Measurements from ENCODE around the gene NRXN3.

NRXN3 gene

DNA sequence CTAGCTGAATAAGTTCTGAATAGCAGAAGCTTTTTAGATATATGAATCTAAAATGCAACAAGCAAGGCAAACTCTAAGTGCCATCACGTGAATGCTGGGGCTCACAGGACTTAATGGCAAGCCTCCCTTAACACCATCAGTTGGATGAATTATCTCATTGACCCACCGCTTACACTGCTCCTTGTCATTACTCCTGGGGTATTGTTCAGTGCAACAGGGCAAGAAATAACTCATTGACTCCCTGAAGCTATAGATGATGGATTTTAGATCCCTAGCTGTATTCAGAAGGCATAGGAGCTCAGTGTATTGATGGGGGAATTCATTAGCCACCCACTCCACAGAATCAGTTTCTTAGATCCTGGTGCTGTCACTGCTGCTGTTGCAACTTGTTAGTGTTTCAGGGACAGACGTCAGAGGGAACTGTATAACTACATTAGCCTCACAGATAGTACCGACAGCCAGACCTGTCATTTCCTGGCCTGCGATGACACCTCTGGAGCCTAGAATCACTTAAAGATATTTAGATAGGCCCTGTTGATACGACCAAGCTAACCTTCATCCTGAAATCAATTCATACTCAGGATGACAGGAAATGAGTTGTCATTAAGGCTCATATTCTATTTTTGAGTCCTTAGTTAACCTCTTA, 1305.8 kb downstream of the NRXN3 start:
- DNase-seq (ENCODE audit: low read depth in 2 of 2): no peak

DNA sequence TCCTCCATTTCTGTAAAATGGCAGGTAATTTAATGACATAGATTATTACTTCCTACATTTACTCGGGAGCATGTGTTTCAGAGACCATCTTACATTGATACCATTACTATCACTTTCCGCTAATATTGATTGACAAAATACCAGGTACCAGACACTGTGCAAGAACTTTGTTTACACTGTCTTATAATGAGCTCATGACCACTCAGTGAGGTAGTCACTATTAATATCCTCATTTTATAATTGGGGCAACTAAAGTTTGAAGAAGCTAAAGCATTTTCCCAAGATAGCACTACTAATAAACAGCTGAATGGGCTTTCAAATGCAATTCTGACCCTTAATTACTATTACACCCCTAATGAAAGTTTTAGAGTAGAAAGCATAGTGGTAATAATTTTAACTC, 1306.4 kb downstream of the NRXN3 start:
- no peak for DNase-seq (ENCODE audit: low read depth in 2 of 2)

DNA sequence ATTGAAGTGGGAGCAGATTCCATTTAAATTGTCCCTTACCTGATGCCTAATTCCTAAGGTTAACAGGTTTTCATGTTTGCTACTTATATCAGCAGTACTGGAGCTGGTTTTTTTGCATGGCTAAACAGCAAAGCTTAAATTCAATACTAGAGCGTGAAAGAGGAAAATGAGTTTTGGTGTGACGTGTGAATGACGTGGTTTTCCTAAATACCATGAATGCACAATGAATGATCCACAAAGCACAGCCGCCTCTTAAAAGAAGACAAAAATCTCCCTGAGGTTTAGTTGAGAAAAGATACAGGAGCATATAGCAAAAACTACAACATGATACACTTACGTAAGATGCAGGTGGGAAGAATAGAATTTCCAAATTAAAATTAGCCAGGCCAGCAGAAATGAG, 1310.0 kb downstream of the NRXN3 start:
- no peak for DNase-seq (ENCODE audit: low read depth in 2 of 2)

DNA sequence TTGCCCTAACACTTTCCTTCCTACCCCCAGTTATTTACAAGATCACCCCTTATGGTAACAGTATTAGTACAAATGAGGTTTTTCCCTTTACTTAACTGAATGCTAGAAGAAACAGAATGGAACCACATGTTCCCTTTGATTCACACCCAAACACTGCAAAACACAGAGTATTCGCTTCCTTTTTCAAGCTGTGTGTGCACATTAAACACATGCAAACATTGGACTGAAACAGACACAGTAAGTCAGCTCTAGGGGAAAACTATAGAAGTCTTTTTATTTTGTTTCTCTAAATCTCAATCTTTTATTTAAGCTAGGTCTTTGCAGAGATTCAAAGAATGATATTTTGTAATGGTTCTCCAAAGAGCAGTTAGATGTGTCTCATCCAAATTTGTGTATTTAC, 1312.7 kb downstream of the NRXN3 start:
- no peak for DNase-seq (ENCODE audit: low read depth in 2 of 2)

DNA sequence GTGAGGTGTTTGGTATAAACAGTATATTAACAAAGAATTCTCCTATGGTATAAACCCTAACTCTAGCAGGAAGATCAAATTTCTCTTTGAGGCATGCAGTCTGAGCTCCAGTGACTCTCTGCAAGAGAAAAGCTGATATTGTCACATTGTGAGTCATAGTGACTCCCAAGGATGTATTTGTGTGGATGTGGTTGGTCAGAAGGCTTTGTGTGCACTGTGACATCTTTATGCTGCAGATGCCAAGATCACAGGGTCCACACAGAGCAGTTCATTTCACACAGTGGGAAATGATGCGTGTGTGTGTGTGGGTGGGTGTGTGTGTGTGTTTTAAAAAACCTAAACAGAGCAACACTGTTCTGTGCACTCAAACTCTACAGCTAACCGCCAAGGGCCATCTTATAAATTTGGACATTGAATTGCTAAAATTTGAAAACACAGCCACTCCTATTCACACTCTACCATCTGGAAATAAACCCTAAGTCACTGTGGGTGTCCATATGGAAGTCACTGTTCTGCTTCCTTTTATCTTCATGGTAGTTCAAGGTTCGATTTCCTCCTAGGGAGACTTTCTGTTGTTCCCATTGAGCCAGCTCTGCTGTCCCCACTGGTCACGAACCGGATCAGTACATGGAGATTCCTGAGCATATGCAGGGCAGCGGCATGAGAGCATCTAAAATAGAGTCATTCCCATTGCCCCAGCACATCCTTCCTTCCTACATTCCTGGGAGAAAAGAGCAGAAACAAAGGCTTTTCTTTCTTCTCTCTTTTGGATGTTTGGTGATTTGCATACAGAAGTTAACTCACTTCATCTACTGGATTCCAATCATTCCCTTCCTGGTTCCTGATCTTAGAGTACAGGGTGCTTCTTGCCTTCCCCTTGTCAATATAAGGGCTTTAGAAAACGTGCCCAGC, 1313.6 kb downstream of the NRXN3 start:
- no peak for DNase-seq (ENCODE audit: low read depth in 2 of 2)

DNA sequence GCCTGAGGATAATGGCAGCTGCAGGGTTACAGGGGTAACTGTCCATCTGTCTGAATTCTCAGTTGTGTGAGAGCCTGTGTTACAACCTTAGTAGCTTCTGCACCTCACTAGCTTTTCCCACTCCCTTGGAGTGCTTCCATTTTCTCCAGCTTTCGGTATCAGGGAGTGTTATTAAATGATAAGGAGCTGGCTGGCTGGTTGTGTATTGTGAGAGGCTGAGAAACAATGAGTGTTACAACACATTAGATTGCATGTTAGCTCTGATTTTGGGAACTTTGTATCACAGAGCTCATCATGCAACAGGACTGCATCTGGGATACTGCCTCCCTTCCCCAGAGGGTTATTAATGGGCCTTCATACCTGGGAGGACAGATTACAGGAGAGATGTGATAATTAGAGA, 1317.5 kb downstream of the NRXN3 start:
- DNase-seq (ENCODE audit: low read depth in 2 of 2): no peak

DNA sequence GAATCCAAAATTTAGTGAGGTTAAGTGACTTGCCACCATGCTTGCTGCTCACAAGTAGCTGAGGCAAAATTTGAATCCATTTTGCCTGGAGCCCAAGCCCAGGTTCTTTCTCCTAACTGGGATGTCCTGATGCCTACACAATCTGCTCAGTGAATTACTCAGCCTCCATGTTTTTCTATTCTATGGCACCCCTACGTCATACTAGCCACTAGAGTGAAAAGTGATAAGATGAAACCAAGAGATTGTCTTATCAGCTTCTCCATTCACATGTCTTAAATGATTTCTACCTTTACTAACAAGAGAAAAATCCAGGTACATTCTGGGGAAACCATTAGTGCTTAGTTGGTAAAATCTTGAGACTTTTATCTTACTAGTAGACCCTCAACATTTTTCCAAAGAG, 1321.0 kb downstream of the NRXN3 start:
- DNase-seq (ENCODE audit: low read depth in 2 of 2): no peak

DNA sequence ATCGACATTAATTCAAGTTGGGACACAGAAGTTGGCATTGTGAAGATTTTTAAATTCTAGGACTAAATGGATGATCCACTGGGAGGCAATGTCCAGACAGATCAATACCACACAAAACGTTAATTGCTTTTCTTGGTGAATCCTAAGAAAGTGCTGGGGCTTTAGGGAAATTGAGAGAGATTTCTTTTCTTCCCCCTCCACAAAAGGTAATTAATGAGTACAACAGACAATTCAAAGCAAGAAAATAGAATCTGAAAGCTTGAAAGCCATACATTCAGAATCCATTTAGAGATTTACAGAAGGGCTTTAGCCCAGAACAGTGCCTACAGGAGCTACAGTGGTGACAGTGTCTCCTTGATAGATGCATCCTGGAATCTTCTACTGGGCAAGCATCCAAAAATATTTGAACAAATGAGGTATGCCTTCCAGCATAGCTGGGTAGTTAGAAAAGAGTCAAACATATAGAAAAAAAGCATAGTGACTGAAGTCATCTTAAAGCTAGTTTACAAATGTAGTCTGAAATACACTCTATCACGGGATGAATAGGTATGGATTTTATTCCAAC, 1323.0 kb downstream of the NRXN3 start:
- no peak for DNase-seq (ENCODE audit: low read depth in 2 of 2)

DNA sequence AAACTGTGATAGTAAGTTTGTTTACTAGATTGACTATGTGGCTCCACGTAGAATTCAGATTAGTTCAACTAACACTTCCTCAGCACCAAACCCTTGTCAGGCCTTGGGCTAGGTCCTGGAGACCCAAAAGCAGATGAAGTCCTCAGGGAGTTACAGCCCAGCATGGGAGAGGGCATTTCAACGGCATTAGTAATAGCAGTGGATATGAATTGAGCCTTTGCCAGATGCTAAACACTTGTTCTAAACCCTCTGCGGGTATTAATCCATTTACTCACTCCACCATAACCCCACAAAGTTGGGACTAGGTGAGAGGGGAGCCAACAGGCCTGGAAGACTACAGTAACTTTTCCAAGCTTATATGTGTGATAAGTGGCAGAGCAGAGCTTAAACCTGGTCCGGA, 1326.5 kb downstream of the NRXN3 start:
- no peak for DNase-seq (ENCODE audit: low read depth in 2 of 2)

DNA sequence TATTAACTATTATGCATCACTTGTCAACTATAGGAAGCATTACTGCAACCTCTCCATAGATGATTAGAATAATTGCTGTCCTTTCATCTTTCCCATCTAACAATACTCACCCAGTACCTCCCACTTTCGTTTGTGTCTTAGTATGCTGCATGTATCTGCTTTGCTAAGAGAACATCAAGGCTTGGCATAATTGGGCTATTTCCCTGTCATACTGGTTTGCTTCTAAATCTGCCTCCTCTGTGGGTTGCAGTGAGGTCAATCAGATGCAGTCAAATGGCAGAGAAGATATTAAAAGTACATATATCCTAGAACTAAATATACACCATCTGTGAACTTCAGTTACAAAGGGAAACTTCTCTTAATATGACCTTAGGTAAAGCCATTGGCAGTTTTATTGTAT, 1330.3 kb downstream of the NRXN3 start:
- DNase-seq (ENCODE audit: low read depth in 2 of 2): no peak

DNA sequence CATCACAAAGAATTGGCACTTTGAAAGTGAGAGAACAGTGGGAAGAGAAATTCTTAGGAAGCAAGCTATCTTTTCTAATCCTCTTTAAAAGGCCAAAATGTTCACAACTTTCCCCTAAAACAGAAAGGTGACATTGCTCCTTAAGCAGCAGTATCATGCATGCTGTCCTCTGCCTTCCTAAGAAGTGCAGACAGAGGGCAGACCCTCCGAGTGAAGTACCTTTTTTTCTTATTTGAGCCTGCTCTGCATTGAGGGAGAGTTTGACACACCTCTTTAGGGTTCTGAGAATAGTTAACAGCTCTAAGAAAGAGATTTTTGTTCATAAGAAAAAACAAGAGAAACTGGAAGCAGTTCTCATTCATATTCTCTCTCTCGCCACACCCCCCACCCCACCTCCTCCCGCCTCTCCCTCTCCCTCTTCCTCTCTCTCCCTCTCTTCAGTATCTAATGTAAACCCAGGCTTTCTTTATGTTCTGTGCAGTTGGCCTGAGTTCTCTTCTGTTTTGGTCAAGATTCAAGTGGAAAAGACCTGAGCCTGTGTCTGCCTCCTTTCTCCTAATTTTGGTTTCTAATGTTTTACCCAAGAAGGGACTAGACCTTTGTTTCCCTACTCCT, 1332.1 kb downstream of the NRXN3 start:
- no peak for DNase-seq (ENCODE audit: low read depth in 2 of 2)

DNA sequence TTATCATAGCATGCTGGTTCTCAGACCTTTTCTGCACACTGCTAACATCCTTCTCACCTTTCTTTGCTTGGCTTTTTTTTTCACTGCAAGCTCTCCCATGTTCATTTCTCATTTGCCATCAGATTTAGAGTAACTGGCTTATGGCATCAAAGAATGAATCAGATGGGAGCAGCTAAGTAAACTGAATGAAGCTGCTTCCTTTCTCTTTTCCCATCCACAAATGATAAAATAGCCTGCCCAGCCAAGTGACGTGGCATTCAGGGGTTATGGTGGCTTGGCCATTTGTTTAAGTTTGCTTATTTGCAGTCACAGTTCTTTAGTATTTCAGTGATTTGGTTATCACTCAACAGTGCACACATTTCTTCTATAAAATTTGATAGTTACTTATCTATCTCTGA, 1332.6 kb downstream of the NRXN3 start:
- DNase-seq (ENCODE audit: low read depth in 2 of 2): no peak

DNA sequence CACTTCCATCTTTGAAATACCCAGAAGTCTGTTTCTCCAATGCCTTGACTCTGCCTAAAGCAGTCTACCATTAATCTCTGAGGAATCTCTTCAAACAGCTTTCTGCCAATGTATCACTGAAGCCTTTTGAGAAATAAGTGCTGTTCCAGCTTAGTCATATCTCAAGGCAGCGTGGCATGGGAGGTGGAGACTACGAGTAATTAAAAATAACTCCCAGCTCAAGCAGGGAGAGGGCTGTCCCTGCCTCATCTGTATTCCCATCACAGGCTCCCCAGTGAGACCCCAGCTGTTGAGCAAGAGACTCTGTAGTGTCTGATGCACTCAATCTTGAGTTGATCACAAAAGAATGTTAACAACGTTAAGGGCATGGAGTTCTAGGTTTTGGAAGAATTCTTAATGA, 1340.5 kb downstream of the NRXN3 start:
- DNase-seq (ENCODE audit: low read depth in 2 of 2): no peak

DNA sequence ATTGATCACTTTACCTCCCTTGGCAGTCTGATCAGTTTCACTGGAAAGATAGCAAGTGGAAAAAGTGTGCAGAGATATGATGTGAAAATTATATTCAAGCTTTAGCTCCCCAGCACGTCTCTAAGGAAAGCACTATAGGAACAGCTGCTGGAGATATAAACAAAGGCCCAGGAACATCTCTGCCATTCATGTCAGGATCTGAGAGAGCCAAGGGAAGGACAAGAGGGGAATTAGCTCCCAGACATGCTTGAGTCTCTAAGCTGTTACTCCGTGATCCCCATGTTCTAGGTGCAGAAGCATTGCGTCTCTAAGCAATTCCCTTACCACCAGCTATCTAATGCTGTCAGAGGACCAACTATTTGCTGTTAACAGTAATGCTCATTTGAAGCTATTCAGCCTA, 1341.0 kb downstream of the NRXN3 start:
- no peak for DNase-seq (ENCODE audit: low read depth in 2 of 2)

DNA sequence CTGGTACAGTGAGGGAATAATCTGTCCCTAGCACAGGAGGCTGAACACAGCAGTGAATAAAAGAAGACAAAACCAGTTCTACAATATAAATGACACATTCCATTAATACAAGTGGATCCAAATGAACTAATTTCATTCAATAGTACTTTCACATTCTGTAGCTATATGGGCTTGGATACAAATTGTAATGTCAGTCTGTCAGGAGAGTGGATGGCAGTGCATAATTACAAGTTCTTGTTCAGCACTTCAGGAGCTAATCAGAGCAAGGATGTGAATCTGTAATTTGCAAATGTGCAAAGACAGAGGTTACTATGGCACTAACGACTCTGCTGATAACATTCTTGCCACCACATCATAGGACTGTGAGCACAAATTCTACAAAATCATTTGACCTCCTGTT, 1343.3 kb downstream of the NRXN3 start:
- DNase-seq (ENCODE audit: low read depth in 2 of 2): no peak

DNA sequence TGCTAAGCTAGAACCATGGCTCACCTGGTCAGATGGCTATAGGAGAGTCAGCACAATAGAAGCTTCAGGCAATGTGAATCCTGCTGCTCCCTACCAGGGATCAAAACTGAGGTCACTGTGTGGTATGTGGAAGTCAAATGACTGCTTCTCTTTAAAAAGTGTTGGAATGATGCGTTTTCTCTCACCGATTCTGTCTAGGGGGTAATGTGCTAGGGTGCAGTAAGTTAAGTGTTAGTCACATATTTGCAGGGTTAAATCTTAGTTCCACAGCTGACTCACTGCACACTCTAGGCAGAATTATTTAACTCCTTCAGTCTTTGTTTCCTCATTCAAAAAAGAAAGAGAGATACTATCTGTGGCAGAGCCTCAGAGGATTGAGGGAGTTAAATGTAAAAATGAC, 1344.5 kb downstream of the NRXN3 start:
- DNase-seq (ENCODE audit: low read depth in 2 of 2): no peak

DNA sequence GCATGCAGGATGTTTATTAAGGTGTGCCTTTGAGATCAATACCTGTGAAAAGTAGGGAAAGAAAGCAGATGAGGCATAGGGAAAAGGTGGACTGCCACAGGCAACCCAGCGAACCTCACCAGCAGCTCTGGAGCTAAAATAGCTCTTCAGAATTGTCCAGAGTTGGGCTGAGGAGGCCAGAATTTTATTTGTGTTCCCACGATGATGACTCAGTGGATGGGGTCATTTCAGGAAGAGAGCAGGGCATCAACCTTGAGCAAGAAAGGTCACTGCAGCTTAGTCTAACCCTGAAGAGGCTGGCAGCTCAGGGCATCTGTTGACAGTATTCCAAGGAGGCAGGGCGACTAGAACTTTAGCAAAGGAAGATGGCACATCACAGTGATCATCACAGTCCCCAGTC, 1345.0 kb downstream of the NRXN3 start:
- no peak for DNase-seq (ENCODE audit: low read depth in 2 of 2)

DNA sequence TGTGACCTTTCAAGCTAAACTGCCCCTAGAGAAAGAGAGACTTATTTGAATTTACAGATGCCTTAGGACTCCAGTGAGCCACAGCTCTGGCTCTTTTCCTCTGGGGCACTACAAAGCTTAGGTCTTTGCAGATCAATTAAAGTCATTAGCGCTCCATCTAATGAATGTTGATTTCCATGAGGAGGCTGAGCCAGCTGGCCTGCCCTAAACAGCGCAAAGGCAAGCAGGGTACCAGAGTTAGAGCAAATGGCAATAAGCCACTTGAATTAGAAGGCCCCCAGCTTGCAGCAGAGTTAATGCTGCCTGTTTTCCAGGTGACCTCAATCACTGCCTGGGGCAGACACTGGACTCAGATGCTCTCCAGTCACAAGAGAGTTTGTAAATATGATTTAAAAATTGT, 1345.8 kb downstream of the NRXN3 start:
- DNase-seq (ENCODE audit: low read depth in 2 of 2): no peak

DNA sequence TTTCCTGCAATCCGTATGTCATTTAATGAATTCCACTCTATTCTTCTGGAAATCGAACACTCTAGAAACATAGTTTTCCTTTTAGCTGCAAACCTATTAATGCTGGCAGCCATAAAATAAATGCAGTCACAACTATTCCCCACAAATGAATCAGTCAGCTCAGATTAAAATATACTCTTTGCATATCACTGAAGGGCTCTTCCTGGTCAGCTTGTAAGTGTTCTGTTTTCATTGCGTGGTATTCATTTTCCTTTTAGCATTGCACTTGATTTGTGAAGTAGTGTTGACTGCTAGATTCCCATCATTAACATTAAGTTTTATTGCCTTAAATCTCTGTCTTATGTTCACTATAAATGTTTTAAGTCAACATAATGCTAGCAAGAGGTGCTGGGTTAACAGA, 1355.2 kb downstream of the NRXN3 start:
- no peak for DNase-seq (ENCODE audit: low read depth in 2 of 2)

DNA sequence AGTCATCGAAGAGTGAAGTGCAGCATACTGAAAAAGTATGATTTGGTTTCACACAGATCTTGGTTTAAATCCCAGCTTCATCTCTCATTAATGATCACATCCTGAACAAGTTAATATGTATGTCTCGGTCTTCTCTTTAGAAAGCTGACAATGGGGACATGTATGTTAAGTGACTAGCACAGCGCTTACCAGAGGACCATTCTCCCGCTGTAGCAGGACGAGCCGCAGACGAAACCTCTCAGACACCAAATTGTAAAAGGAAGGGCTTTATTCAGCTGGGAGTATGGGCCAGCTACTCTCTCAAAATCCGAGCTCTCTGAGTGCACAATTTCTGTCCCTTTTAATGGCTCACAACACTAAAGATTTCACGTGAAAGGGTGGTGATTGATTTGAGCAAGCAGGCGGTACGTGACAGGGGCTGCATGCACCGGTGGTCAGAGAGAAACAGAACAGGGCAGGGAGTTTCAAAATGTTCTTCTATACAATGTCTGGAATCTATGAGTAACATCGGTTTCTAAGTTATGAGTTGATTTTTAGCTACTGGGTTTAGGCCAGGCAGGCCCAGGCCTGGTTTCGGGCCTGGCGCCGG, 1358.7 kb downstream of the NRXN3 start:
- DNase-seq (ENCODE audit: low read depth in 2 of 2): no peak

DNA sequence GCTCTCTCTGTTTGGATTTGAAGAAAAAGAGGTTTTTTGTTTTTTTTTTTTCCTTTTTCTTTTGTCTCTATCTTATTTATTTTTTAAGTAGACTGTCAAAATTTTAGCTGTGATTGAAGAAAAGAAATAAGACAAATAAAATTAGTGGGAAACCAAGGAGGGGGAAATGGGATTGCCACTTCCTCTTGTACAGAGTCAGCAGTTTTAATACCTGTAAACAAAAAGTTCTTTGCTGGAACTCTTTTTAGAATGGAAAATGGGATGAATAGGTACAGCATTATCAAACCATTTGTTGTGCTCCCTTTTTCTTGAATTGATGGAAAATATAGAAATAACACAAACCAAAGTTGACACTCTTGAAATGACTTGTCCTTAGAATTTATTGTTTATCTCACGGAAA, 1360.4 kb downstream of the NRXN3 start:
- DNase-seq (ENCODE audit: low read depth in 2 of 2): no peak

DNA sequence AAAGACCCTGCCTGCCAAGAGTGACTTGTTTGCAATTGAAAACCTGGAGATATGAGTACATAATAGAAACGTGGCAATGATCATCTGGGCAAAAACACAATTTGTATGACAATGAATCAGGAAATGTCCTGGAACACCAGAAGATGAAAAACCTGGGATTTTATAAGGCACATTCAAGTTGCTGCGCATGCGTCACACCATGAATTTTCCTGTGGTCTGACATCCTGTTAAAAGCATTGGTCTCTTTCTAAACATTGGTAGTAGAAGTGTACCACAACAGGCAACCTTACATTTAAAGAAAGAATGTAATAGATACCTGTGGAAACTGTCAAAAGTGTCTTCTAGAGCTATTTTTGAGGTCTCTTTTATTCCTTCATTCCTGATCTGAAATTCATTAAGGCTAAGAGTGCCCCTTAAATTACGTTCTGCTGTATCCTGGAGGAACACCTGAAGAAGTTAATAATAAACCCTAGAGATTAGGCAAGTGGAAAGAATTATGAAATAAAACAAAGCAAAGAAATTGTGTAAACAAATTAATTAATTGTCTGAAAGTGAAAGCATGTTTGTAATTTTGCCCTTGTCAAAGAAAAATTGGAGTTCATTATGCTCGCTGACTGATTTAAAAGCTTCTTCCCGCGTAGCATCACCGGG, 1364.7 kb downstream of the NRXN3 start:
- no peak for DNase-seq (ENCODE audit: low read depth in 2 of 2)

Measured in stimulated activated CD8-positive, alpha-beta memory T cell treated with anti-CD3 and anti-CD28 coated beads, Interleukin-15, amount 100 ng/mL, for 4 hours (primary cell).